ENCODE data around the gene VWDE. TPM values are rescaled to one million over a fixed set of nuclear protein-coding genes. Genes with fewer than 3 reads are reported as not detected.

The VWDE gene
- total and polyA plus RNA-seq, 4 donors = 0.15 to 1.7 (median 1.0) TPM

DNA sequence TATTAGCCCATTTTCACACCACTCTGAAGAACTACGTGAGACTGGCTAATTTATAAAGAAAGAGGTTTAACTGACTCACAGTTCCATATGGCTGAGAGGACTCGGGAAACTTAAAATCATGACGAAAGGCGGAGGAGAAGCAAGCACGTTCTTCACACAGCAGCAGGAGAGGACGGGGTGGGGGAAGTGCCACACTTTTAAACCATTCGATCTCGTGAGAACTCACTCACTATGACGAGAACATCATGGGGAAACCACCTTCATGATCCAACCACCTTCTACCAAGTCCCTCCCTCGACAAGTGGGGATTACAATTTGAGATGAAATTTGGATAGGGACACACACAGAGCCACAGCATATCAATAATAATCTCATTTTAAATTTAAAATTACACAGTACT is 80.2 kb downstream of the VWDE start:
- H3K9ac ChIP-seq (ENCODE audit: insufficient read depth in 1 of 2, low read length in 2 of 2) = no peak overlapping the region
- WGBS, 2 donors = 75 to 81% methylated on average over 10 of the region's 10 CpGs
- H3K9me3 ChIP-seq (ENCODE audit: control insufficient read depth in 4 of 4, insufficient read depth in 3 of 4, low read length in 3 of 4) = no peaks in the 10 kb centered on the region
- no peak for DNase-seq
- no peak overlapping the region for H3K4me3 ChIP-seq
- H3K36me3 ChIP-seq (ENCODE audit: control insufficient read depth in 4 of 4, insufficient read depth in 4 of 4, low read length in 4 of 4) = no peaks in the 10 kb centered on the region
- H3K27ac ChIP-seq (ENCODE audit: low read depth in 1 of 2, low read length in 1 of 2) = no peak overlapping the region
- H3K4me1 ChIP-seq (ENCODE audit: control insufficient read depth in 5 of 5, insufficient read depth in 5 of 5, low read length in 5 of 5) = peaks cover 0 to 3% (median 0%) of the 10 kb centered on the region in 5 donors
- ATAC-seq (ENCODE audit: insufficient read depth, low FRiP score) = no peak
- TF ChIP-seq, protein P1, sequence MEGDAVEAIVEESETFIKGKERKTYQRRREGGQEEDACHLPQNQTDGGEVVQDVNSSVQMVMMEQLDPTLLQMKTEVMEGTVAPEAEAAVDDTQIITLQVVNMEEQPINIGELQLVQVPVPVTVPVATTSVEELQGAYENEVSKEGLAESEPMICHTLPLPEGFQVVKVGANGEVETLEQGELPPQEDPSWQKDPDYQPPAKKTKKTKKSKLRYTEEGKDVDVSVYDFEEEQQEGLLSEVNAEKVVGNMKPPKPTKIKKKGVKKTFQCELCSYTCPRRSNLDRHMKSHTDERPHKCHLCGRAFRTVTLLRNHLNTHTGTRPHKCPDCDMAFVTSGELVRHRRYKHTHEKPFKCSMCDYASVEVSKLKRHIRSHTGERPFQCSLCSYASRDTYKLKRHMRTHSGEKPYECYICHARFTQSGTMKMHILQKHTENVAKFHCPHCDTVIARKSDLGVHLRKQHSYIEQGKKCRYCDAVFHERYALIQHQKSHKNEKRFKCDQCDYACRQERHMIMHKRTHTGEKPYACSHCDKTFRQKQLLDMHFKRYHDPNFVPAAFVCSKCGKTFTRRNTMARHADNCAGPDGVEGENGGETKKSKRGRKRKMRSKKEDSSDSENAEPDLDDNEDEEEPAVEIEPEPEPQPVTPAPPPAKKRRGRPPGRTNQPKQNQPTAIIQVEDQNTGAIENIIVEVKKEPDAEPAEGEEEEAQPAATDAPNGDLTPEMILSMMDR (IDR thresholded peaks at IDR 0.05; ENCODE audit: control extremely low read depth, extremely low read depth) = no peak
- no peaks in the 10 kb centered on the region for H3K27me3 ChIP-seq (ENCODE audit: control insufficient read depth in 3 of 3, insufficient read depth in 3 of 3, low read length in 2 of 3)

GRCh38 chr7:12322903-12323300 is 80.8 kb downstream of the VWDE start:
- no peak for DNase-seq
- TF ChIP-seq, protein P1 (IDR thresholded peaks at IDR 0.05; ENCODE audit: control extremely low read depth, extremely low read depth) = no peak
- WGBS, 2 donors = 62 to 88% methylated on average over 3 of the region's 3 CpGs
- Histone ChIP-seq H3K4me3 (no peak overlapping the region), H3K4me1 (ENCODE audit: control insufficient read depth in 5 of 5, insufficient read depth in 5 of 5, low read length in 5 of 5) (peaks cover 0 to 3% (median 0%) of the 10 kb centered on the region in 5 donors), H3K27me3 (ENCODE audit: control insufficient read depth in 3 of 3, insufficient read depth in 3 of 3, low read length in 2 of 3) (no peaks in the 10 kb centered on the region), H3K9ac (ENCODE audit: insufficient read depth in 1 of 2, low read length in 2 of 2) (no peak overlapping the region), H3K36me3 (ENCODE audit: control insufficient read depth in 4 of 4, insufficient read depth in 4 of 4, low read length in 4 of 4) (no peaks in the 10 kb centered on the region), H3K9me3 (ENCODE audit: control insufficient read depth in 4 of 4, insufficient read depth in 3 of 4, low read length in 3 of 4) (no peaks in the 10 kb centered on the region), H3K27ac (ENCODE audit: low read depth in 1 of 2, low read length in 1 of 2) (no peak overlapping the region)
- ATAC-seq (ENCODE audit: insufficient read depth, low FRiP score) = no peak

DNA sequence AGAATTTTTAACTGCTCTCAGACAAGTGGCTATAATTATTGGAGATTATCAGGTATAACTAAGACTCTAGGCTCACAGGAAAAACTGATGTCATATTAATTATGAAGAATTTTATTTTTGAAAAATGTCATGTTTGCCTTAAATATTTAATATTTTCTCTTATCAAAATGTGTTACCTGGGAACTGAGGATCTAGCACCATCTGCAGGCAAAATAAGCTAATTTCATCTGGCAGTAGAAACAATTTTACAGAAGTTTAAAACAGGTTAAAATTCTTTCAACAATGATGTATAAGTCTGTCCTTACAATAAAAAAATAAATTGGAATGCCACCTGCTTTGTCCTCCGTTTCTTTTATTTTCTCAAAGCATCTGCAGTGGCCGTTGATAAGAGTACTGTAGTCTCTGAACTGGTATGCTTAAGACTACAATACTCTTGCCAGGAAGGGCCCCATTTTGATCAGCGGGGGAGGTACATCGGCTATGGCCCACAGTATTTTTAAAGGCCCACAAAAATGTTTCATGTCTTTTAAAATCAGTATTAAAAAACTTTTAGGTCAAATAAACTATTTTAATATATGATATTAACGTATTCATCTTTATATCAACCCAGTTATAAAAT is 81.3 kb downstream of the VWDE start:
- Histone ChIP-seq H3K27me3 (ENCODE audit: control insufficient read depth in 3 of 3, insufficient read depth in 3 of 3, low read length in 2 of 3) (no peaks in the 10 kb centered on the region), H3K4me1 (ENCODE audit: control insufficient read depth in 5 of 5, insufficient read depth in 5 of 5, low read length in 5 of 5) (peaks cover 0 to 3% (median 0%) of the 10 kb centered on the region in 5 donors), H3K9me3 (ENCODE audit: control insufficient read depth in 4 of 4, insufficient read depth in 3 of 4, low read length in 3 of 4) (no peaks in the 10 kb centered on the region), H3K4me3 (no peak overlapping the region), H3K27ac (ENCODE audit: low read depth in 1 of 2, low read length in 1 of 2) (no peak overlapping the region), H3K9ac (ENCODE audit: insufficient read depth in 1 of 2, low read length in 2 of 2) (no peak overlapping the region), H3K36me3 (ENCODE audit: control insufficient read depth in 4 of 4, insufficient read depth in 4 of 4, low read length in 4 of 4) (no peaks in the 10 kb centered on the region)
- ATAC-seq (ENCODE audit: insufficient read depth, low FRiP score) (no peak), DNase-seq (peak in 2 of 3 donors; percentile 34 to 51)
- WGBS, 2 donors = 57 to 66% methylated on average over 5 of the region's 5 CpGs
- TF ChIP-seq, protein P1 (IDR thresholded peaks at IDR 0.05; ENCODE audit: control extremely low read depth, extremely low read depth) = peak; percentile 48
